Measurements from ENCODE around the gene PXDN.

DNA sequence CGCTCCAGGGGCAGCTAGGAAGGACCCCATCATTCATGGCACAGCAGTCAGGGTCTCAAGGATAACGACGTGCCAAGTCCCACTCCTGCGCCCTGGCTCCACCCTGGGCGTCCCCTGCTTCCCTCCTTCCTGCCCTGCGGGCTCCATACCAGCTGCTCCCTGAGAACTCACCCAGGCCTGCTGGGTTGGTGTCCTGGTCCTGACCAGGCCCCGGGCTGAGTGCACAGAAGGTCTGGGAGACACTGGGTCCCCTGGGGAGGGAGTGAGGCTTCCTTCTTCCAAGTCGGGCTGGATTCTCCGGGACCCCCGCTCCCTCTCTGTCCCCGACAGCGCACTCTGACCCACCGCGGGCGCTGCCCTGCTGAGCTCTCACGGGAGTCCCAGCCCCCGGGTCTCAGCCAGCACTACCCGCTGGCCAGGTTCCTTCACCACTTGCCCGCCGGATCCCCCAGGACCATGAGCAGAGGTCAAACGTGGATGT, 160.2 kb downstream of the PXDN start:
- TF ChIP-seq CTCF (conservative IDR thresholded peaks at IDR 0.05; ENCODE audit: low read depth, low read length) (no peak), SMC3 (IDR thresholded peaks at IDR 0.05; ENCODE audit: low read depth, low read length) (no peak), POLR2A (IDR thresholded peaks at IDR 0.05; ENCODE audit: low read depth, low read length) (no peak), MAFK (IDR thresholded peaks at IDR 0.05; ENCODE audit: low read depth, low read length) (no peak), RAD21 (IDR thresholded peaks at IDR 0.05; ENCODE audit: low read length) (no peak), RFX5 (IDR thresholded peaks at IDR 0.05; ENCODE audit: low read depth, low read length) (no peak), ELK1 (IDR thresholded peaks at IDR 0.05; ENCODE audit: borderline replicate concordance, low read depth, low read length) (no peak), RCOR1 (IDR thresholded peaks at IDR 0.05; ENCODE audit: insufficient replicate concordance, low read length) (no peak), BHLHE40 (IDR thresholded peaks at IDR 0.05; ENCODE audit: low read depth, low read length) (no peak), NFE2L2 (IDR thresholded peaks at IDR 0.05; ENCODE audit: low read depth, low read length) (no peak), CEBPB (IDR thresholded peaks at IDR 0.05; ENCODE audit: low read depth, low read length) (no peak), FOS (IDR thresholded peaks at IDR 0.05; ENCODE audit: low read depth, low read length) (no peak), MAZ (IDR thresholded peaks at IDR 0.05; ENCODE audit: borderline replicate concordance, low read depth, low read length) (no peak)
- TF ChIP-seq, protein P1, sequence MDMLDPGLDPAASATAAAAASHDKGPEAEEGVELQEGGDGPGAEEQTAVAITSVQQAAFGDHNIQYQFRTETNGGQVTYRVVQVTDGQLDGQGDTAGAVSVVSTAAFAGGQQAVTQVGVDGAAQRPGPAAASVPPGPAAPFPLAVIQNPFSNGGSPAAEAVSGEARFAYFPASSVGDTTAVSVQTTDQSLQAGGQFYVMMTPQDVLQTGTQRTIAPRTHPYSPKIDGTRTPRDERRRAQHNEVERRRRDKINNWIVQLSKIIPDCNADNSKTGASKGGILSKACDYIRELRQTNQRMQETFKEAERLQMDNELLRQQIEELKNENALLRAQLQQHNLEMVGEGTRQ (IDR thresholded peaks at IDR 0.05; ENCODE audit: low read depth, low read length) = no peak
